ENCODE measurements around the gene SIRPA. TPM values are rescaled to one million over a fixed set of nuclear protein-coding genes. Genes with fewer than 3 reads are reported as not detected.

Gene SIRPA
- polyA plus RNA-seq, 1 donor (not counting 4 experiments of a cell fraction or from before 2014, with no cell fraction given), result 23.7 TPM

GRCh38 chr20:1941226-1941625 lies 46.0 kb downstream of the SIRPA start:
- Histone ChIP-seq H3K79me2 (ENCODE audit: control insufficient read depth, insufficient read depth, low read length) (no peaks in the 10 kb centered on the region), H3K4me1 (ENCODE audit: control insufficient read depth, extremely low read depth, insufficient read depth, low read length) (peaks cover 41% of the 10 kb centered on the region), H3K27me3 (ENCODE audit: control insufficient read depth, extremely low read depth, insufficient read depth, low read length) (no peaks in the 10 kb centered on the region), H3K4me2 (ENCODE audit: control insufficient read depth, extremely low read depth, insufficient read depth, low read depth, low read length) (peak overlapping the region; percentile 71), H2AFZ (ENCODE audit: control insufficient read depth, low read length) (peak overlapping the region; percentile 35), H3K9me1 (ENCODE audit: control insufficient read depth, extremely low read depth, insufficient read depth, low read length) (no peaks in the 10 kb centered on the region), H3K4me3 (ENCODE audit: control insufficient read depth in 2 of 3, extremely low read depth in 1 of 3, insufficient read depth in 2 of 3, low read depth in 1 of 3, low read length in 3 of 3) (peak overlapping the region in 1 of 3 experiments; percentile 23), H4K20me1 (ENCODE audit: control insufficient read depth, extremely low read depth, insufficient read depth, low read length) (no peaks in the 10 kb centered on the region), H3K27ac (ENCODE audit: control insufficient read depth, insufficient read depth, low read length) (peak overlapping the region; percentile 73), H3K9ac (ENCODE audit: control insufficient read depth, extremely low read depth, insufficient read depth, low read length) (peak overlapping the region; percentile 42), H3K9me3 (ENCODE audit: control insufficient read depth, low read depth, low read length) (no peaks in the 10 kb centered on the region), H3K36me3 (ENCODE audit: control insufficient read depth in 2 of 2, extremely low read depth in 1 of 2, insufficient read depth in 2 of 2, low read length in 2 of 2) (peaks cover 3% of the 10 kb centered on the region in 2 experiments)
- FAIRE-seq, result peak; percentile 99
- peak; percentile 94 for DNase-seq (ENCODE audit: low read depth, low spot score)
- dilution Hi-C loops (cut with MboI; ENCODE audit: extremely low pct_ligation_motif_present, low sequenced_read_pairs), result no loop called here
- TF ChIP-seq EZH2 (IDR thresholded peaks at IDR 0.05; ENCODE audit: low read length) (no peak), CTCF (optimal IDR thresholded peaks at IDR 0.05 in 1 of 3, IDR thresholded peaks at IDR 0.05 in 1 of 3, conservative IDR thresholded peaks at IDR 0.05 in 1 of 3; ENCODE audit: extremely low read depth in 1 of 3, insufficient read depth in 2 of 3, low read length in 3 of 3) (no peak)

GRCh38 chr20:1942061-1942460 lies 46.9 kb downstream of the SIRPA start:
- Histone ChIP-seq H3K27ac (ENCODE audit: control insufficient read depth, insufficient read depth, low read length) (peak overlapping the region; percentile 73), H3K9me1 (ENCODE audit: control insufficient read depth, extremely low read depth, insufficient read depth, low read length) (no peaks in the 10 kb centered on the region), H3K36me3 (ENCODE audit: control insufficient read depth in 2 of 2, extremely low read depth in 1 of 2, insufficient read depth in 2 of 2, low read length in 2 of 2) (peaks cover 2 to 3% of the 10 kb centered on the region in 2 experiments), H3K79me2 (ENCODE audit: control insufficient read depth, insufficient read depth, low read length) (no peaks in the 10 kb centered on the region), H4K20me1 (ENCODE audit: control insufficient read depth, extremely low read depth, insufficient read depth, low read length) (no peaks in the 10 kb centered on the region), H3K4me3 (ENCODE audit: control insufficient read depth in 2 of 3, extremely low read depth in 1 of 3, insufficient read depth in 2 of 3, low read depth in 1 of 3, low read length in 3 of 3) (no peak overlapping the region), H3K4me2 (ENCODE audit: control insufficient read depth, extremely low read depth, insufficient read depth, low read depth, low read length) (no peak overlapping the region), H3K9ac (ENCODE audit: control insufficient read depth, extremely low read depth, insufficient read depth, low read length) (no peak overlapping the region), H3K9me3 (ENCODE audit: control insufficient read depth, low read depth, low read length) (no peaks in the 10 kb centered on the region), H3K27me3 (ENCODE audit: control insufficient read depth, extremely low read depth, insufficient read depth, low read length) (no peaks in the 10 kb centered on the region), H2AFZ (ENCODE audit: control insufficient read depth, low read length) (no peak overlapping the region), H3K4me1 (ENCODE audit: control insufficient read depth, extremely low read depth, insufficient read depth, low read length) (peaks cover 47% of the 10 kb centered on the region)
- dilution Hi-C loops (cut with MboI; ENCODE audit: extremely low pct_ligation_motif_present, low sequenced_read_pairs), result no loop called here
- DNase-seq (ENCODE audit: low read depth, low spot score) (no peak), FAIRE-seq (no peak)
- no peak for TF ChIP-seq EZH2 (IDR thresholded peaks at IDR 0.05; ENCODE audit: low read length)
- TF ChIP-seq CTCF (optimal IDR thresholded peaks at IDR 0.05 in 1 of 3, IDR thresholded peaks at IDR 0.05 in 1 of 3, conservative IDR thresholded peaks at IDR 0.05 in 1 of 3; ENCODE audit: extremely low read depth in 1 of 3, insufficient read depth in 2 of 3, low read length in 3 of 3), result no peak
